HG02610 (cell line): ENCODE results near the gene OSBPL7.

Source experiments
- ATAC-seq: cut with Tn5 transposase; IDR thresholded peaks from one replicate; pipeline ENCODE4 v1.9.1; 2021; ENCODE audit warnings: mild to moderate bottlenecking, moderate library complexity; ENCODE audit not compliant: unreplicated experiment

OSBPL7 gene

DNA sequence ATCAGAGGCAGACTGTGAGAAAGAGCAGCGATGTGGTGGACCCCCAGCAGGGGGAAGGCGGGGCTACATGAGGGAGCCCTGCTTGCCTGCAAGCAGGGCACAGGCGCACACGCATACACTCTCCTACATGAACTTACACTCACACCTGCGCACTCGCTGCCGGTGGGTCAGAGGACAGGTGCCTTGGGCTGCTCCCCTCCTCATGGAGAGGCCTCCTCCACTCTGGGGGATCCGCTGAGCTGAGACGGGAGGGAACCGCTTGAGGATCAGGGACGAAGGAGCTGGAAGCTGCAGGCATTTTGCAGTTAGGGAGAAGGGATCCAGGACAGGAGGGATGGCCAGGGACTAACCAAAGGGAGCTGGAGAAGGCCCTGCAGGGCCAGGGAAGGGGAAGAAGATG lies 14.2 kb downstream of the OSBPL7 start:
- ATAC-seq: no peak

DNA sequence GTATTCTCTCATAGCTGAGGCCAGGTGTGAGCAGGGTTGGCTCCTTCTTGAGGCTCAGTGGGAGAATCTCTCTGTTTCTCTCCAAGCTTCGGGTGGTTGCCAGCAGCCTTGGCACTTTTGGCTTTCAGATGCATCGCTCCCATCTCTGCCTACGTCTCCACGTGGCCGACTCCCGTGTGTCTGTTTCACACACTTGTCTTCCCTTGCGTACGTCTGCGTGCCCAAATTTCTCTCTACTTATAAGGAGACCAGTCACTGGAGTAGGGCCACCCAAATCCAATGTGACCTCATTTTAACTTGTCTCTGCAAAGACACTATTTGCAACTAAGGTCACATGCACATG lies 14.7 kb downstream of the OSBPL7 start:
- no peak for ATAC-seq

DNA sequence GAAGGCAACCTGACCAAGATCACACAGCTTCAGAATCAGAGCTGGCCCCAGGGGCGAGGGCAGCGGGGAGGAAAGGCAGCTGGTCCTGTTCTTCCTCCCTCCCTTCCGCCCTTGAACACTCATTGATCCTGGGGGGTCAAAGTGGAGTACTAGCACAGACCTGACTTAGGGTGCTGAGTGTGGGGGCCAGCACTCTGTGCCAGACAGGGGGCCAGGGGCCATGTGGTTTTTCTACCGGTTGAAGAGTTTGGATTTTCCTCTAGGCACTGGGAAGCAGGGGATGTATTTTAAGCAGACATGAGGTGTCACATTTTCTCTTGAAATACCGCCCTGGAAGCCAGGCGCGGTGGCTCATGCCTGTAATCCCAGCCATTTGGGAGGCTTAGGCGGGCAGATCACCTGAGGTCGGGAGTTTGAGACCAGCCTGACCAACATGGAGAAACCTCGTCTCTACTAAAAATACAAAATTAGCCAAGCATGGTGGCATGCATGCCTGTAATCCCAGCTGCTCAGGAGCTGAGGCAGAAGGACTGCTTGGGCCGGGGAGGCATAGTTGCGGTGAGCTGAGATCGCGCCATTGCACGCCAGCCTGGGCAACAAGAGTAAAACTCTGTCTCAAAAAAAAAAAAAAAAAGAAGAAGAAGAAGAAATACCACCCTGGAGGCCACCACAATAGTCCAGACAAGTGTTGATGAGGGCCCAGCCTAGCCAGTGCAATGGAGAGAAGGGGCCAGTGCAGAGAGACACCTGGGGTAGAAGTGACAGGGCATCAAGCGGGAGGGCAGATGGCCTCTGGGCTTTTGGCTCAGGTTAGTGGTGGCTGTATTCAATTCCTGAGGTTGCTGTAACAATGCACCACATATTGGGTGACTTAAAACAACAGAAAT lies 15.3 kb downstream of the OSBPL7 start:
- no peak for ATAC-seq

DNA sequence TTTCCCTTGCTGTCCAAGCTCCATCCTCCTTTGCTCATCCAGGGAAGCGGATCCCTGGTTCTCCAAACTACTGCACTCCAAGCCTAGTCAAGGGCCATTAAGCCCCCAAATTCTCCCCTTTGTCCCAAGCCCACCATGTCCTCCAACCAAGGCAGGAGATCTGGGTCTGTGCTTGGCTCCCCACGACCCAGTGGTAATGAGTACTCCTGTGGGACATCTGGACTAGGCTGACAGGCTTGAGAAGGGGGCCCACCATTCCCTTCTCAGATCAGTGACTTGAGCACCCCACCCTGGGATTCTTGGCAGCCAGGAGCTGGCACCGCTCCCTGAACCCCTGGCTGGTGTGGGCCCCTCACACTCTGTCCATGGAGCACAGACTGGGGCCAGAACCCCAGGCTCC lies 17.1 kb downstream of the OSBPL7 start:
- ATAC-seq: no peak

DNA sequence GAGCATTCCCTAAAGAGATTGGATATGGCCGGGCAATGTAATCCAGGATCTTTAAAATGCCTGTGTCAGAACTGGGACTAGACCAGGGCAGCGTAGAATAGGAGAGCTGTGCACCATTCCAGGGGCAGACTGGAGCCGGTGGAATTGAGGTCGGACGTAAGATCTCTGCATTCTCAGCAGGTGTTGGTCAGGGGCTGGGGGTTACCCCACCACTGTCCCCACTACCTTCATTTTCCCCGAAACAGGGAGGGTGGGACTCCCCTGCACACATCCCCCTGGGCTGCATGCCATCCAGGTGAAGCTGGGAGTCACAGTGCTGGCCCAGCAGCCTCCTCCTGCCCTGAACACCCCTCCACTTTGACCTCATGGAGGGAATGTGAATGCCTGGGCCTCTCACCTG lies 17.8 kb downstream of the OSBPL7 start:
- ATAC-seq: no peak

DNA sequence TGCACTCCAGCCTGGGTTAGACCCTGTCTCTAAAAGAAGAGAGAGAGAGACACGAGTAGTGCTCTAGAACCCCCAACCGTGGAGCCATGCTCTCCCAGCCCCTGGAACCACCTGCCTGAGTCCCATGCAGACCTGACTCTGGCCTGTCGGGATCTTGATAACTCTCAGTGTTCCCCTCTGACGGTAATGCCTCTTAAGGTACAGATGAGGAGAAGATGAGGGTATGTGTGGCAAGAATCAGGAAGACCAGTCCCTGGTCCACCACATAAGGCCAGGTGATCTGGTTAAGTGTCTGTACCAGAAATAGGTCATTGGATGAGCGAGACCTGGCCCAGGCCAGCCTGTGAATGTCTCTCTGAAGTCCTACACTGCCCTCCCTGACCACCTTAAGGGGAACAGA lies 18.4 kb downstream of the OSBPL7 start:
- no peak for ATAC-seq

DNA sequence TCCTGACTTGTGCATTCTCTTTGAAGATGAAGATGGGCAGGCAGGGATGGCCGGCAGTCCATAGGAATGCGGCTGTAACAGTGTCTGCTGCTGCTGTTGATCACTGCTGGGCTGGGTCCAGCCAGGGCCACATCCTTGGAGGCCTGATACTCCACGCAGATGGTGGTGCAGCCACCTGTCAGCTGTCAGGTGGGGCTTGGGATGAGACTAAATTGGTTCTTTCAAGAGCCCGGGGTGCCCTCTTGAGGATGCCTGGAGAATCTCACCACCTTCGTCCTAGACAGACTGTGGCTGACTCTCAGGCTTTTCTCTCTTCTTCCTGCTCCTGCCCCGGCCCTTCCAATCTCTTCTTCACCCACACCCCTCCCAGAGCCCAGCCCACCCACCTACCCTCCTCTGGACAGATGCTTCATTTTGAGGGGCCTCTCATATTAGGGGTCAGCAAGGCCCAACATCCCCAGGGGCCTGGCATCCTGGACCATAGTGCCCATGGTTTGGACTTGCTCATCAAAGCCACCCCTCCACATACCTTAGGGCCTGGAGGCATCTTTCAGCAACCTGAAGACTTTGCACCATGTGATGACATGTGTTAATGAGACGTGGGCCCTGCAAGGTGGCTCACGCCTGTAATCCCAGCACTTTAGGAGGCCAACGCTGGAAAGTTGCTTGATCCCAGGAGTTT lies 19.1 kb downstream of the OSBPL7 start:
- no peak for ATAC-seq

DNA sequence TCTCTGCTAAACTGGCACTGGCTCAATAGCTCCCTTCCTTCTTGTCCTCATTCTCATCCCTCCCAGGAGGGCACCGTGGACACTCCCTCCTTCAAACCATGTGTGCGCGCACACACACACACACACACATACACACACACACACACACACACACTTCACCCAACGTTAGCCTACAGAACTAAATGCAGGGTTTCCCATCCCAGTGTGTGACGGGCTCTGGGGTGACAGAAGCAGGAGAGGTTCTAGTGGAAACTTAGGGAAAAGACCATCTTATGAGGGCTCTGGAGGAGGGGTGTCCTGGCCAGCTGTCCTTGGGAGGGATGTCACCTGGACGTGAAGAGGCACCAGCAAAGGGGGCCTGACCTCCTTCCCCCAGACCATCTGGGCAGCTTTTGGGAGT lies 19.7 kb downstream of the OSBPL7 start:
- no peak for ATAC-seq

DNA sequence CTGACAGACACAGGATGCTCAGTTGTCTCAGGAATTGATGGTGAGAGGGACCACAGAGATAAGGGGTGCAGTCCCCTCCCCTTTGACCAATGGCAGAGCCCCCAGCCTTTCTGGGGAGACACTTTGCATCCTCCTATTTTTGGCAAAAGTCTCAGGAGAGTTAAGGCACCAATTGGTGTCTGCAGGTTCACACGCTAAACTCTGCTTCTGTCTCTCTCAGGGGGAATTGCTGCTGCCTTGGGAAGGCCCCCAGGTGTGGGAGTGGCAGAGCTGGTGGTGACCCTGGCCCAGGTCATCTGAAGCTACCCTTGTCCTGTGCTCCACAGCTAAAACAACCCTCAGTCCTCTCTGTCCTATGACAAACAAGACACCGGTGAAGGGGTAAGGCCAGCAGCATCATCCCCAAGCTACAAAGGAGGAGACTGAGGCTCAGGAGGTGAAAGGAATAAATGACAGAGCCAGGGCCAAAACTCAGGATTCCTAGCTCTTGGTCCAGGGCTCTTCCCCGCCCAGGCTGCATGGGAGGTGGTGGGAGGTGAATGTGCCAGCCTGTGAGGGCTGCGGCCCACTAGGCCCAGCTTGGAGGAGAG lies 20.3 kb downstream of the OSBPL7 start:
- ATAC-seq: no peak

DNA sequence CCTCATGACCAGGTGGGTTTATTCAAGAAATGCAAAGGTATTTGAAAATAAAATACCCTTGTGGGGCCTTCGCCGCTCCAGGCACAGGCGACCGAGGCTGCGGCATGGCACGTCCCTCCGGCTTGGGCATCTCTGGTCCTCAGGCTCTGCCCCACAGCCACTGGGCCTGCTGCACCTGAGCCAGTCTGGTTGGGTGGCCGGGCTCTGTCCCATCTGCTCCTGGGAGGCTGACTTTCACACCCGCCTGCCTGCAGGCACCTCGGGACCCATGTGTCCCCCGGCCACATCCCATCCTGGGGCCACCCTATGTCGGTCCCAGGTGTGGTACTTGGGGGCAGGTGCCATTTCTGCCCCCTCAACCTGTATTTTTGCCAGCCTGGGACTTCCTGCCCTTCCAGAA lies 20.9 kb downstream of the OSBPL7 start:
- no peak for ATAC-seq

DNA sequence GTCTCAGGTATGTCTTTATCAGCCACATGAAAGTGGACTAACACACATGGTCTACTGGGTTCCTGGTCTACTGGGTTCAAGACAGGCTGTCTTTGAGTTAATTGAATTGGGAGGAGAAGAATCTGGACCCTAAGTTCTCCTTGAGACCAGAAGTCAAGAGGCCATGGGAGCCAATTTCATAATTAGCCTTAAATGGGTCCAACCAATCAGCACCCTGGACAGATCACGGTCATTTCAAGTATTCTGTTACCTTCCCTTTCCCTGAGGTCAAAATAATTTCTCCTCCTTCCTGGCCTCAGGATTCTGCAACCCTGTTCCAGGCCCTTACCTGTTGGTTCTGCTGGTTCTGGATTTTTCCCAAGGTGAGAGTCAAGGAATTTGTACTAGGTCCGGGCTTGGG lies 23.8 kb downstream of the OSBPL7 start:
- no peak for ATAC-seq

DNA sequence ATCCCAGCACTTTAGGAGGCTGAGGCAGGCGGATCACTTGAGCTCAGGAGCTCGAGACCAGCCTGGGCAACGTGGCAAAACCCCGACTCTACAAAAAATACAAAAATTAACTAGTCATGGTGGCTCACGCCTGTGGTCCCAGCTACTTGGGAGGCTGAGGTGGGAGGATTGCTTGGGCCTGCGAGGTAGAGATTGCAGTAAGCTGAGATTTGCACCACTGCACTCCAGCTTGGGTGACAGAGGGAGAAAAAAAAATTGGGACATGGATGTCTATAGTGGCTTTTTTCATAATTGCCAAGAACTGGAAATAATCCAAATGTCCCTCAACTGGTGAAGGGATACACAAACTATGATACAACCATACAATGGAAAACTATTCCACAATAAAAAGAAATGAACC lies 28.6 kb downstream of the OSBPL7 start:
- ATAC-seq: no peak

DNA sequence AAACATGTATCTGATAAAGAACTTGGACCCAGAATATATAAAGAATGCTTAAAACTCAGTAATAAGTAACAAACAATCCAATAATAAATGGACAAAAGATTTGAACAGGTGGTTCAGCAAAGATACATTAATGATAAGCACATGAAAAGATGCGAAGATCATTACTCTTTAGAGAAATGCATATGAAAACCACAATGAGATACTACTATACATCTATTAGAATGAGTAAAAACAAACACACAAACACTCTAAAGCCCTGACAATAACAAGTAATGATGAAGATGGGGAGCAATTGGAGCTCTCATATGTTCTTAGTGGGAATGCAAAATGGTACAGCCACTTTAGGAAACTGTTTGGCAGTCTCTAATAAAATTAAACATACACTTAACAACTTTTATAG lies 29.1 kb downstream of the OSBPL7 start:
- ATAC-seq: no peak

DNA sequence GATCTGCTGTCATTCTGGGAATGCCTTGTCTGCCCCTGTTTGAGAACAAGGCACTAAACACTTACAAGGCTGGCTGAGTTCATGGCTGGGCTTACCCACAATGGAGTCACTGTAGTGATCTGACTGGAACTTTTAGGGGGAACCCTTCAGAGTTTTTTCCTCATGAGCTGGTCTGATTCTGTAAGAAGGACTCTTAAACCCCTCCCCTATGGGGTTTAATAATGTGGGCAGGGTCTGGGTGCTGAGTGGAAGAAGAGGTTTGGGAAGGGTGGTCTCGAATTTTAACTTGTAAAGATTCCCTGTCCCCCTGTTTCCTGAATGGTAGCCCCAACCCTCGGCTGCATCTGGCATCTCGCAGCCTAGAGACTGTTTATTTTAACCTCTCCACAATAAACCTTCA lies 30.6 kb downstream of the OSBPL7 start:
- ATAC-seq: no peak

DNA sequence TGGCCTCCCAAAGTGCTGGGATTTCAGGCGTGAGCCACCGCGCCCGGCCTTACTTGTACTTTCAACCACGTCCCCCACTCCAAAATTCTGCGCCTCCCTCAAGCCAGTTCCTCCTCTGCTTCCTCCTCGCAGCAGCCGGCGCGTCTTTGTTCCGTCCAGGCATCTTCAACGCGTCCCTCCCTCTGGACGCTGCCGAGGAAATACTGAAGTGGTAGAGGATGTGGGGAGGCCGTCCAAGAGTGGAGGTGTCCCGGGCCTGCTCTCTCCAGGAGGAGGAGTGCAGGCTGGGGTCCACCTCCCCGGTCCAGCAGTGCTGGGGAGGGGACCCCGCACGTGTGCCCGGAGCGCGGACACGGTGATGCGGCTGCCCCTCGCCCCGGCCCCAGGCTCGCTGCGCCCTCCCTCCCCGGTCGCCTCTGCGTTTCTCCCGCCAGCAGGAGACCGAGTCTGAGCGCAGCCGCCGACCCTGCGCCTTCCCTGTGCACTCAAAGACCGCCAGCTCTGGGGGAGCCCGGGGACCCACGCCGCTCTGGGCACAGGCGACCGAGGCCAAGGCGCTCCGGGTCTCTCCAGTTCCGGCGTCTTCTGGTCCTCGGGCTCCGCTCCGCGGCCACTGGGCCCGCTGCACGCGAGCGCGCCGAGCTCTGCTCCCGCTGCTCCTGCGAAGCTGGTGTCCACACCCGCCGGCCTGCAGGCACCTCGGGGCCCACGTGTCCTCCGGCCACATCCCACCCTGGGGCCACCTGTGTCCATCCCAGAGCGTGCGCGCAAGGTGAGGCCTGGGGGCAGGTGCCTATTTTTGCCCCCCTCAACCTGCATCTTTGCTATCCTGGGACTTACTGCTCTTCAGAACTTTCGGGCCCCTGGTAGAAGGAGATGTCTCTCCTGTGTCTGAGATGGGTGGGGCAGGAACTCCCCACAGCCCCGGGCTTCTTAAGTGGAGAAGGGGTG lies 31.7 kb downstream of the OSBPL7 start:
- ATAC-seq: no peak

DNA sequence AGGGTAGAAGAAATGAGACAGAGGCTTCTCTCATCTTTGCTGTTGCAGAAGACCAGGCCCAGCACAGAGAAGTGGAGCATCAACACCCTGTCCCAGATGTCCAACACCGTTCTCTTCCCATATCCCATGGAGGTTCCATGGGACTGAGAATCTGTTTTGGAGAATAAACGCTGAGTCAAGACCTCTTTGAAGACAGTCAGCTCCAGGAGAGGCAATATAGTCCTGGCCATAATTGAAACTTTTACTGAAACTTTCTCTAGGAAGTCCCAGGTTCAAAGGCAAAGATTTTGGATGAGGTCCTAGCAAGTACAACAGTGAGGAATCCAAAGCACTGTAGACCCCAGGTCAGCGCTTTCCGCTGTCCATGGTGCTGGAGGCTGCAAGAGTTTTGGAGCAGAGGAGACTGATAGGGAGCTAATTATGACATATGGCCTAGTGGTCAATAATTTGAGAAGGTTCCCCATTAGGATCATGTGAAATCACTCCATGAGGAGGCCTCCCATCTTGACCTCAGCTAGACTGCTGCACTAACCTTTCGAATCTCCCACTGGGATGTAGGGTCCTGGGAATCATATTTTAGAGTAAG lies 36.0 kb downstream of the OSBPL7 start:
- ATAC-seq: no peak

DNA sequence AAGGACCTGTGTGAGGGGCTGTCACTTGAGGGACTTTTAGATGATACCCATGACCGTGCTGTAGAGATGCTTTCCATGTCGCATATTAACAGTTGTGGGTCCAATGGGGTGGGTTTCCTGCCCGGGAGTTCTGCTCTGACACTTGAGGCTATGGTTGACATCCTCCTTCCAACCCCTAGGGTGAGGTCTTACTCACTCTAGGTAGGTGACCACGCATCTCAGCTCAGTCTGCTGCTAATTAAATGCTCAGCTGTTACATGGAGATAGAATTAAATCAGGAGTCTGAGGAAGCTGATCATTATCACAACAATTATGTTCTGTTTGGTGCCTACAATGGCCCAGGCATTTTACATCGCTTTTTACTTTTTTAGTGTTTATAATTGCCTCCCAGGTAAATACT lies 40.2 kb downstream of the OSBPL7 start:
- no peak for ATAC-seq

DNA sequence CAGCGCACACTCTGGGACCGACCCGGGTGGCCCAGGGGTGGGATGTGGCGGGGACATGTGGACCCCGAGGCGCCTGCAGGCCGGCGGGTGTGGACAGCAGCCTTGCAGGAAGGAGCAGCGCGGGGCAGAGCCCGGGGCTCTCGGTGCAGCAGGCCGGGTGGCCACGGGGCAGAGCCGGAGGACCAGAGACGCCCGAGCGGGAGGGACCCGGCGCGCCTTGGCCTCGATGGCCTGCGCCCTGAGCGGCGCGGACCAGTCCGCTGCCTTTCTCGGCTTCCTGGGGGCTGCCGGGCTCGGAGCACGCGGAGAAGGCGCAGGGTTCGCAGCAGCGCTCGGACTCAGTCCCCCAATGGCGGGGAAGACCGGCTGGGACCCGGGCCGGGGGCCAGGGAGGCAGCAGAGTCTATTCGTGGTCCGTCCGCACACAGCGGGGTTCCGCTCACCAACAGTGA lies 43.4 kb downstream of the OSBPL7 start:
- ATAC-seq: no peak

DNA sequence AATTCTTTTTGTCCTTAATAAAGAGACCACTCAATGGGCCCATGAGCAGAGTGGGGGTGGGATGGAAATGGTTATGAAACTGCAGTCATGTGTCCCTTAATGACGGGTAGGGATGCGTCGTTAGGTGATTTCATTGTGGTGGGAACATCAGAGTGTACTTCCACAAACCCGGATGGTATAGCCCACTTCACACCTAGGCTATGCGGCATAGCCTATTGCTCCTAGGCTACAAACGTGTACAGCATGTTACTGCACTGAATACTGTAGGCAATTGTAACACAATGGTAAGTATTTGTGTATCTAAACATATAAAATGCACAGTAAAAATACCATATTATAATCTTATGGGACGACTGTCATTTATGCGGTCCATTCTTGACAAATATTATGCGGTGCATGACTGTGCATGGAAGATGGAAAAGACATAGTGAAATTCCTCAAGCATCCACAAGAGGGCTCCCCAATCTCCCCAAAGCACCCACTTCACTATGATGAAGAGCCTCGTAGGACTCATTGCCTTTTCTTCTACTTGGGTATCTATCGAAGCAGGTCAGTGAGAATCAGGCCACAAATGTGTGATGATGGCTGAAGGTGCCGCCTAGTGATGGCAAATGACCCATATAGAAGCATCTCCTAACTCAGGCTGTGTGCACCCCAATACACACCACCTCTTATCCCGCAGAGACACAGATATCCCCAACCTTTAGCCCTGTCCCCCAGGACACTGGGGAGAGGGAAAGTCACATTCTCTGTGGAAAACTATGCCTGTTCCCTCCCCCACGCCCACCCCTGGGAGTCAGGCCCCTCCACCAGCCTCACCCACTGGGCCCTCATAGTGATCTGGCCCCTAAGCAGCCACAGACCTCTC lies 45.0 kb downstream of the OSBPL7 start:
- ATAC-seq: no peak
